ENCODE results near the gene HMGXB4. TPM values are rescaled to one million over a fixed set of nuclear protein-coding genes. Genes with fewer than 3 reads are reported as not detected.

The HMGXB4 gene
- total RNA-seq, 1 donor from 2014 or later, result 26.1 TPM

Small RNAs within 50 kb of the gene (small RNA-seq; reads per million reads assigned to genes)
- 2.6 reads per million, percentile 89 among the genes with 10 or more reads in this experiment for gene MIR3909 (ENCODE audit: low replicate concordance)
- not detected for gene MIR6069 (ENCODE audit: low replicate concordance)
- not detected for gene RNU7-167P (ENCODE audit: low replicate concordance)

Other genes with a start within 250 kb of the HMGXB4 start
- not detected for gene ISX, start 191.3 kb upstream of the HMGXB4 start, total RNA-seq
- 8.1 TPM for gene TOM1, start 42.4 kb downstream of the HMGXB4 start, total RNA-seq
- gene HMOX1, start 123.6 kb downstream of the HMGXB4 start, total RNA-seq, result 1.7 TPM
- 8.1 TPM for gene MCM5, start 142.6 kb downstream of the HMGXB4 start, total RNA-seq